Suppressor macrophage treated with lipopolysaccharide for 4 hours (primary cell): Measurements from ENCODE around the gene OBSCN.

Experiments used
- DNase-seq: peaks from one replicate; pipeline ENCODE4 v3.0.0-alpha.2; 2020

OBSCN gene

GRCh38 chr1:228309326-228310067, 101.7 kb downstream of the OBSCN start:
- no peak for DNase-seq

- DNase-seq = no peak
Observed at GRCh38 chr1:228310162-228310792, 102.4 kb downstream of the OBSCN start.

GRCh38 chr1:228311091-228311490, 103.2 kb downstream of the OBSCN start:
- DNase-seq = no peak

- no peak for DNase-seq
Observed at GRCh38 chr1:228312136-228312764, 104.4 kb downstream of the OBSCN start.

- DNase-seq = no peak
Observed at GRCh38 chr1:228313536-228314277, 105.9 kb downstream of the OBSCN start.

GRCh38 chr1:228314315-228314657, 106.4 kb downstream of the OBSCN start:
- DNase-seq = no peak

- no peak for DNase-seq
Observed at GRCh38 chr1:228314658-228315483, 107.0 kb downstream of the OBSCN start.

GRCh38 chr1:228315484-228315944, 107.7 kb downstream of the OBSCN start:
- no peak for DNase-seq

- no peak for DNase-seq
Observed at GRCh38 chr1:228315945-228316588, 108.2 kb downstream of the OBSCN start.

GRCh38 chr1:228316589-228317387, 108.9 kb downstream of the OBSCN start:
- no peak for DNase-seq

GRCh38 chr1:228317411-228317828, 109.6 kb downstream of the OBSCN start:
- DNase-seq = no peak

GRCh38 chr1:228317891-228318810, 110.3 kb downstream of the OBSCN start:
- no peak for DNase-seq

GRCh38 chr1:228318823-228319241, 111.0 kb downstream of the OBSCN start:
- DNase-seq = no peak

GRCh38 chr1:228319352-228320088, 111.7 kb downstream of the OBSCN start:
- DNase-seq = no peak

GRCh38 chr1:228320394-228320793, 112.5 kb downstream of the OBSCN start:
- no peak for DNase-seq

GRCh38 chr1:228321435-228321834, 113.6 kb downstream of the OBSCN start:
- DNase-seq = no peak

GRCh38 chr1:228321895-228322294, 114.1 kb downstream of the OBSCN start:
- DNase-seq = no peak

- no peak for DNase-seq
Observed at GRCh38 chr1:228323401-228323800, 115.6 kb downstream of the OBSCN start.

GRCh38 chr1:228325267-228325666, 117.4 kb downstream of the OBSCN start:
- DNase-seq = no peak
